WTC11 (cell line): Measurements from ENCODE around the gene FUT6. TPM values are rescaled to one million over a fixed set of nuclear protein-coding genes. Genes with fewer than 3 reads are reported as not detected.

ENCODE experiments used
- ATAC-seq: fragments of 200-7000 bp; cut with Tn5 transposase; 2 replicates; pipeline ENCODE4 v1.10.0; 2021; ENCODE audit warnings: mild to moderate bottlenecking, moderate library complexity
- CTCF ChIA-PET: fragments of 300-600 bp; sonication (Branson Sonifier 250); formaldehyde crosslinking; loops from one replicate; lab custom pipeline; 2021; ENCODE audit warnings: antibody characterized with exemption; lab: Charles Lee
- POLR2A ChIA-PET: fragments of 350-600 bp; sonication (Branson Sonifier 250); formaldehyde crosslinking; loops from one replicate; lab custom pipeline; 2021; ENCODE audit warnings: antibody characterized with exemption; lab: Charles Lee
- DNase-seq: peaks from one replicate; pipeline ENCODE4 v3.0.0; 2021; ENCODE audit warnings: low spot score
- H3K27ac Mint-ChIP-seq: 2 replicates; pipeline ENCODE4 v1.8.0; 2021; ENCODE audit warnings: mixed read lengths
- H3K27me3 Mint-ChIP-seq: 2 replicates; pipeline ENCODE4 v1.8.0; 2021; ENCODE audit warnings: low read depth, mild to moderate bottlenecking, moderate library complexity, mixed read lengths
- H3K36me3 Mint-ChIP-seq: 2 replicates; pipeline ENCODE4 v1.8.0; 2021; ENCODE audit warnings: mixed read lengths
- H3K4me1 Mint-ChIP-seq: 2 replicates; pipeline ENCODE4 v1.8.0; 2022; ENCODE audit warnings: mixed read lengths
- H3K4me3 Mint-ChIP-seq: 2 replicates; pipeline ENCODE4 v1.8.0; 2021; ENCODE audit warnings: mild to moderate bottlenecking, moderate library complexity, mixed read lengths
- H3K9me3 Mint-ChIP-seq: 2 replicates; pipeline ENCODE4 v1.8.0; 2021; ENCODE audit warnings: mixed read lengths
- ATF1 ChIP-seq: sonication (generic); formaldehyde crosslinking; IDR thresholded peaks from 2 replicates; pipeline ENCODE4 v1.8.1; 2023; ENCODE audit warnings: mild to moderate bottlenecking, moderate library complexity, missing genetic modification reagents
- CDX4 ChIP-seq: fragments of 250-450 bp; sonication (Bioruptor Pico); IDR thresholded peaks from 2 replicates; pipeline ENCODE4 v1.9.0; 2021; ENCODE audit warnings: moderate library complexity, mild to moderate bottlenecking, inconsistent platforms, borderline replicate concordance
- E2F5 ChIP-seq: sonication (generic); formaldehyde crosslinking; IDR thresholded peaks from 2 replicates; pipeline ENCODE4 v1.8.1; 2022; ENCODE audit warnings: mild to moderate bottlenecking, moderate library complexity, missing genetic modification reagents
- EMX1 ChIP-seq: fragments of 250-450 bp; sonication (Bioruptor Pico); IDR thresholded peaks from 2 replicates; pipeline ENCODE4 v1.8.0; 2021; ENCODE audit warnings: mild to moderate bottlenecking
- GTF2I ChIP-seq: fragments of 250-450 bp; sonication (Bioruptor Pico); conservative IDR thresholded peaks from 2 replicates; pipeline ENCODE4 v1.4.0; 2021; ENCODE audit warnings: mild to moderate bottlenecking
- HMGA2 ChIP-seq: fragments of 250-450 bp; sonication (Bioruptor Pico); IDR thresholded peaks from 2 replicates; pipeline ENCODE4 v1.4.0; 2021; ENCODE audit warnings: mild to moderate bottlenecking, moderate library complexity
- JUN ChIP-seq: sonication (generic); formaldehyde crosslinking; IDR thresholded peaks from 2 replicates; pipeline ENCODE4 v1.8.0; 2023; ENCODE audit warnings: mild to moderate bottlenecking, missing genetic modification reagents
- MLX ChIP-seq: sonication (generic); formaldehyde crosslinking; IDR thresholded peaks from 2 replicates; pipeline ENCODE4 v1.8.1; 2023; ENCODE audit warnings: mild to moderate bottlenecking, missing genetic modification reagents, moderate library complexity
- MYBL2 ChIP-seq: sonication (generic); formaldehyde crosslinking; IDR thresholded peaks from 2 replicates; pipeline ENCODE4 v1.8.1; 2023; ENCODE audit warnings: mild to moderate bottlenecking, moderate library complexity, missing genetic modification reagents
- NFE2L1 ChIP-seq: sonication (generic); formaldehyde crosslinking; IDR thresholded peaks from 2 replicates; pipeline ENCODE4 v1.8.1; 2023; ENCODE audit warnings: missing genetic modification reagents
- NFYB ChIP-seq: sonication (generic); formaldehyde crosslinking; conservative IDR thresholded peaks from 2 replicates; pipeline ENCODE4 v1.8.0; 2022; ENCODE audit warnings: low read depth, missing genetic modification reagents
- NR2C2 ChIP-seq: sonication (generic); formaldehyde crosslinking; IDR thresholded peaks from 2 replicates; pipeline ENCODE4 v1.8.0; 2022; ENCODE audit warnings: mild to moderate bottlenecking, missing genetic modification reagents
- PRDM15 ChIP-seq: sonication (generic); formaldehyde crosslinking; IDR thresholded peaks from 2 replicates; pipeline ENCODE4 v1.8.0; 2022; ENCODE audit warnings: missing genetic modification reagents
- PRRX2 ChIP-seq: fragments of 250-450 bp; sonication (Bioruptor Pico); IDR thresholded peaks from 2 replicates; pipeline ENCODE4 v1.8.0; 2021; ENCODE audit warnings: mild to moderate bottlenecking
- USF1 ChIP-seq: sonication (generic); formaldehyde crosslinking; IDR thresholded peaks from 2 replicates; pipeline ENCODE4 v1.8.0; 2022; ENCODE audit warnings: mild to moderate bottlenecking, missing genetic modification reagents
- ZBTB43 ChIP-seq: sonication (generic); formaldehyde crosslinking; IDR thresholded peaks from 2 replicates; pipeline ENCODE4 v1.8.1; 2023; ENCODE audit warnings: mild to moderate bottlenecking, missing genetic modification reagents
- ZNF263 ChIP-seq: sonication (generic); formaldehyde crosslinking; IDR thresholded peaks from 2 replicates; pipeline ENCODE4 v1.8.1; 2022; ENCODE audit warnings: low read depth, mild to moderate bottlenecking, moderate library complexity, missing genetic modification reagents
- ZNF317 ChIP-seq: sonication (generic); formaldehyde crosslinking; IDR thresholded peaks from 2 replicates; pipeline ENCODE4 v1.8.1; 2023; ENCODE audit warnings: low read depth, mild to moderate bottlenecking, moderate library complexity, missing genetic modification reagents, borderline replicate concordance
- ZNF425 ChIP-seq: fragments of 250-450 bp; sonication (Bioruptor Pico); conservative IDR thresholded peaks from 2 replicates; pipeline ENCODE4 v1.9.0; 2021; ENCODE audit warnings: mild to moderate bottlenecking
- total RNA-seq: library from RNA; stranded (reverse); gene quantifications from 3 replicates; pipeline ENCODE4 v1.2.3, GENCODE V29; 2021

Gene FUT6
- total RNA-seq, 1 experiment from 2014 or later = not detected

- TF ChIP-seq NFYB (no peak), NFE2L1 (CRISPR knock-in tag) (no peak), MLX (CRISPR knock-in tag) (no peak), USF1 (no peak), E2F5 (CRISPR knock-in tag) (no peak), ZNF317 (CRISPR knock-in tag) (no peak)
Observed at GRCh38 chr19:5832527-5833216, 6.8 kb downstream of the FUT6 start (continued).

GRCh38 chr19:5832061-5832460 lies 7.4 kb downstream of the FUT6 start:
- ChIA-PET CTCF (interaction anchor here (6.9 kb wide), 1 partner anchor 28 kb away, joined by 115 read pairs; the partner anchor contains the start of gene NRTN), POLR2A (no interaction called here)
- TF ChIP-seq NR2C2 = no peak
- TF ChIP-seq CDX4 = no peak
- no peak for TF ChIP-seq PRRX2 (CRISPR knock-in tag)
- no peak for TF ChIP-seq ZNF263 (CRISPR knock-in tag)
- no peak for TF ChIP-seq JUN (CRISPR knock-in tag)
- TF ChIP-seq MYBL2 = no peak
- H3K9me3 Mint-ChIP-seq = no peaks in the 10 kb centered on the region
- H3K27me3 Mint-ChIP-seq = peaks cover 23% of the 10 kb centered on the region
- DNase-seq (no peak), ATAC-seq (no peak)
- H3K36me3 Mint-ChIP-seq = no peaks in the 10 kb centered on the region
- no peak overlapping the region for H3K27ac Mint-ChIP-seq
- H3K4me1 Mint-ChIP-seq = peaks cover 3% of the 10 kb centered on the region
- H3K4me3 Mint-ChIP-seq = no peak overlapping the region

GRCh38 chr19:5831159-5831558 lies 8.3 kb downstream of the FUT6 start:
- DNase-seq (no peak), ATAC-seq (no peak)
- CTCF ChIA-PET = interaction anchor here (6.9 kb wide), 1 partner anchor 27 kb away, joined by 115 read pairs; the partner anchor contains the start of gene NRTN
- Mint-ChIP-seq H3K4me3 (no peak overlapping the region), H3K27ac (no peak overlapping the region), H3K4me1 (peaks cover 6% of the 10 kb centered on the region), H3K9me3 (no peaks in the 10 kb centered on the region), H3K36me3 (no peaks in the 10 kb centered on the region), H3K27me3 (peaks cover 23% of the 10 kb centered on the region)
- POLR2A ChIA-PET = interaction anchor here (0.5 kb wide), 1 partner anchor 373 kb away, joined by 3 read pairs; no protein-coding TSS in a partner anchor
- TF ChIP-seq PRDM15 (CRISPR knock-in tag) (no peak), ZBTB43 (no peak), ZNF425 (no peak), E2F5 (CRISPR knock-in tag) (no peak), HMGA2 (CRISPR knock-in tag) (no peak), ATF1 (CRISPR knock-in tag) (no peak), GTF2I (CRISPR knock-in tag) (no peak), EMX1 (CRISPR knock-in tag) (no peak), USF1 (no peak)
